Neural crest cell (in vitro differentiated cells): ENCODE results near the gene LAMC3. TPM values are rescaled to one million over a fixed set of nuclear protein-coding genes. Genes with fewer than 3 reads are reported as not detected.

Experiments used
- DNase-seq: peaks from one replicate; pipeline ENCODE4 v3.0.0; 2021; ENCODE audit warnings: low read depth, mixed read lengths, low spot score
- H3K27ac Mint-ChIP-seq: one replicate; pipeline ENCODE4 v1.8.0; 2021; ENCODE audit warnings: mild to moderate bottlenecking, mixed read lengths; ENCODE audit not compliant: unreplicated experiment
- H3K27me3 Mint-ChIP-seq: 2 replicates; pipeline ENCODE4 v1.8.0; 2021; ENCODE audit warnings: low read depth, mild to moderate bottlenecking, mixed read lengths
- H3K36me3 Mint-ChIP-seq: 2 replicates; pipeline ENCODE4 v1.8.0; 2021; ENCODE audit warnings: low read depth, mild to moderate bottlenecking, mixed read lengths
- H3K4me1 Mint-ChIP-seq: 2 replicates; pipeline ENCODE4 v1.8.0; 2021; ENCODE audit warnings: mixed read lengths
- H3K4me3 Mint-ChIP-seq: one replicate; pipeline ENCODE4 v1.8.0; 2021; ENCODE audit warnings: mild to moderate bottlenecking, mixed read lengths
- H3K9me3 Mint-ChIP-seq: 2 replicates; pipeline ENCODE4 v1.8.0; 2021; ENCODE audit warnings: mixed read lengths
- CTCF ChIP-seq: fragments of 200-600 bp; sonication (generic); conservative IDR thresholded peaks from 2 replicates; pipeline ENCODE4 v1.5.0; 2021; ENCODE audit warnings: antibody characterized with exemption, mild to moderate bottlenecking
- total RNA-seq: library from RNA; stranded (reverse); gene quantifications from 2 replicates; pipeline ENCODE4 v1.2.1, GENCODE V29; 2021

The LAMC3 gene
- total RNA-seq, 1 donor from 2014 or later: 4.0 TPM

GRCh38 chr9:131072871-131073237, 63.9 kb downstream of the LAMC3 start:
- H3K36me3 Mint-ChIP-seq: no peaks in the 10 kb centered on the region
- no peak overlapping the region for H3K4me3 Mint-ChIP-seq
- no peaks in the 10 kb centered on the region for H3K9me3 Mint-ChIP-seq
- H3K4me1 Mint-ChIP-seq: peaks cover 4% of the 10 kb centered on the region
- TF ChIP-seq CTCF: no peak
- DNase-seq: no peak
- no peak overlapping the region for H3K27ac Mint-ChIP-seq
- no peaks in the 10 kb centered on the region for H3K27me3 Mint-ChIP-seq

GRCh38 chr9:131076347-131077195, 67.6 kb downstream of the LAMC3 start:
- no peak for DNase-seq
- Mint-ChIP-seq H3K36me3 (no peaks in the 10 kb centered on the region), H3K27me3 (no peaks in the 10 kb centered on the region), H3K27ac (no peak overlapping the region), H3K9me3 (no peaks in the 10 kb centered on the region), H3K4me1 (no peaks in the 10 kb centered on the region), H3K4me3 (no peak overlapping the region)
- TF ChIP-seq CTCF: no peak

- H3K4me3 Mint-ChIP-seq: no peak overlapping the region
- H3K9me3 Mint-ChIP-seq: no peaks in the 10 kb centered on the region
- no peak overlapping the region for H3K27ac Mint-ChIP-seq
- no peak for TF ChIP-seq CTCF
- no peaks in the 10 kb centered on the region for H3K4me1 Mint-ChIP-seq
- H3K36me3 Mint-ChIP-seq: no peaks in the 10 kb centered on the region
- H3K27me3 Mint-ChIP-seq: no peaks in the 10 kb centered on the region
- no peak for DNase-seq
Observed at GRCh38 chr9:131078427-131079366, 69.7 kb downstream of the LAMC3 start.

- DNase-seq: no peak
- Mint-ChIP-seq H3K27me3 (no peaks in the 10 kb centered on the region), H3K36me3 (no peaks in the 10 kb centered on the region), H3K9me3 (no peaks in the 10 kb centered on the region), H3K27ac (peak overlapping the region; percentile 37), H3K4me1 (no peaks in the 10 kb centered on the region), H3K4me3 (no peak overlapping the region)
- TF ChIP-seq CTCF: no peak
Observed at GRCh38 chr9:131080589-131080988, 71.6 kb downstream of the LAMC3 start.

- no peak for TF ChIP-seq CTCF
- Mint-ChIP-seq H3K4me1 (no peaks in the 10 kb centered on the region), H3K9me3 (no peaks in the 10 kb centered on the region), H3K4me3 (no peak overlapping the region), H3K27ac (no peak overlapping the region), H3K27me3 (no peaks in the 10 kb centered on the region), H3K36me3 (no peaks in the 10 kb centered on the region)
- no peak for DNase-seq
Observed at GRCh38 chr9:131081868-131082267, 72.9 kb downstream of the LAMC3 start.
